GM12878 (cell line): ENCODE results near the gene HNRNPF. TPM values are rescaled to one million over a fixed set of nuclear protein-coding genes. Genes with fewer than 3 reads are reported as not detected.
A peak's percentile ranks its signal among the peaks of the same experiment; 100 is the strongest.

Experiments
- ATAC-seq: fragments of 200-7000 bp; cut with Tn5 transposase; 3 replicates; pipeline ENCODE4 v1.9.1; 2020; ENCODE audit warnings: mild to moderate bottlenecking, moderate library complexity
- BruUV-seq: library from RNA; stranded (reverse); fragments of 400-500 nt; replicated peaks from 2 replicates; lab custom pipeline; 2021; lab: Mats Ljungman, UMichigan
- CTCF ChIA-PET: fragments of 300-600 bp; sonication (Branson Sonifier 250); formaldehyde crosslinking; extraction: SDS; loops from one replicate; lab custom pipeline; 2021; ENCODE audit warnings: inconsistent platforms; lab: Yijun Ruan, JAX
- POLR2A ChIA-PET: fragments of 350-600 bp; formaldehyde crosslinking; extraction: SDS; loops from one replicate; lab custom pipeline; 2021; ENCODE audit warnings: inconsistent platforms; lab: Charles Lee
- RAD21 ChIA-PET: fragments of 300-600 bp; sonication (Branson Sonifier 250); formaldehyde crosslinking; loops from one replicate; lab custom pipeline; 2023; ENCODE audit warnings: antibody characterized with exemption; ENCODE audit not compliant: unreplicated experiment; lab: Charles Lee
- SMC1A ChIA-PET: fragments of 300-600 bp; sonication (Branson Sonifier 250); formaldehyde crosslinking; loops from one replicate; lab custom pipeline; 2023; ENCODE audit not compliant: unreplicated experiment, uncharacterized antibody; lab: Charles Lee
- DNase-seq: peaks from one replicate; pipeline ENCODE4 v3.0.0-alpha.2; 2011; ENCODE audit warnings: low read depth, low spot score
- FAIRE-seq: peaks from 3 replicates; lab custom pipeline; 2011; peaks lifted over from hg19 to GRCh38; lab: Jason Lieb, UNC
- H2AFZ ChIP-seq: 2 replicates; pipeline ENCODE4 v1.6.0; 2011; ENCODE audit warnings: low read depth, low read length, control low read depth; ENCODE audit not compliant: control insufficient read depth
- H3K27ac ChIP-seq: 2 replicates; pipeline ENCODE4 v1.5.1; 2011; ENCODE audit warnings: control low read depth; ENCODE audit not compliant: control insufficient read depth, insufficient read depth
- H3K27me3 ChIP-seq, 2 experiments: replicated peaks in 1 of 2; 2 replicates each; pipeline versions ENCODE4 v1.6.0 to v1.6.1; 2011; ENCODE audit warnings: low read length in 1 of 2; ENCODE audit not compliant: control insufficient read depth in 2 of 2, insufficient read depth in 2 of 2
- H3K36me3 ChIP-seq, 2 experiments: 2 replicates each; pipeline ENCODE4 v1.5.1; 2011; ENCODE audit warnings: low read length in 1 of 2; ENCODE audit not compliant: control insufficient read depth in 2 of 2, insufficient read depth in 2 of 2
- H3K4me1 ChIP-seq: 2 replicates; pipeline ENCODE4 v1.6.1; 2011; ENCODE audit warnings: mild to moderate bottlenecking, low read length, moderate library complexity, mixed read lengths; ENCODE audit not compliant: control insufficient read depth, insufficient read depth
- H3K4me2 ChIP-seq: 2 replicates; pipeline ENCODE4 v1.6.0; 2011; ENCODE audit warnings: control low read depth; ENCODE audit not compliant: control insufficient read depth, insufficient read depth
- H3K4me3 ChIP-seq: fragments of 200-600 bp; sonication (generic); 2 replicates; pipeline ENCODE4 v1.5.1; 2016
- H3K79me2 ChIP-seq: 2 replicates; pipeline ENCODE4 v1.6.0; 2011; ENCODE audit warnings: low read length; ENCODE audit not compliant: control insufficient read depth, insufficient read depth
- H3K9ac ChIP-seq: 2 replicates; pipeline ENCODE4 v1.8.0; 2011; ENCODE audit warnings: low read length, control low read depth, mixed read lengths; ENCODE audit not compliant: control insufficient read depth, insufficient read depth
- H3K9me3 ChIP-seq: replicated peaks from 3 replicates; pipeline ENCODE4 v1.5.1; 2011; ENCODE audit warnings: mild to moderate bottlenecking, low read length; ENCODE audit not compliant: control insufficient read depth, insufficient read depth
- H4K20me1 ChIP-seq: 2 replicates; pipeline ENCODE4 v1.6.0; 2011; ENCODE audit not compliant: control insufficient read depth, insufficient read depth
- CREM ChIP-seq: IDR thresholded peaks from 2 replicates; pipeline ENCODE4 v1.6.1; 2014; ENCODE audit warnings: antibody characterized with exemption, low read depth
- EED ChIP-seq: sonication (generic); IDR thresholded peaks from 2 replicates; pipeline ENCODE4 v1.6.1; 2016; ENCODE audit warnings: antibody characterized with exemption, low read depth
- ESRRA ChIP-seq: IDR thresholded peaks from 2 replicates; pipeline ENCODE4 v1.6.1; 2012; ENCODE audit warnings: mild to moderate bottlenecking, low read length, improper control_type of control experiment
- FOS ChIP-seq: IDR thresholded peaks from 3 replicates; pipeline ENCODE4 v1.6.1; 2011; ENCODE audit warnings: borderline replicate concordance; ENCODE audit not compliant: insufficient read length; ENCODE audit errors: extremely low read depth
- FOXK2 ChIP-seq: fragments of 450-650 bp; IDR thresholded peaks from 2 replicates; pipeline ENCODE4 v1.6.1; 2017; ENCODE audit warnings: mild to moderate bottlenecking, moderate library complexity
- GABPA ChIP-seq: IDR thresholded peaks from 2 replicates; pipeline ENCODE4 v1.6.1; 2014; ENCODE audit warnings: antibody characterized with exemption, low read depth, mild to moderate bottlenecking, inconsistent platforms
- IKZF1 ChIP-seq: fragments of 450-650 bp; conservative IDR thresholded peaks from 2 replicates; pipeline ENCODE4 v1.6.1; 2017; ENCODE audit warnings: antibody characterized with exemption, mild to moderate bottlenecking
- IKZF2 ChIP-seq, 2 experiments: fragments of 450-650 bp; IDR thresholded peaks; 2 replicates each; pipeline ENCODE4 v1.6.1; 2017; ENCODE audit warnings: mild to moderate bottlenecking in 2 of 2, moderate library complexity in 2 of 2
- KDM1A ChIP-seq: fragments of 200-600 bp; sonication (generic); IDR thresholded peaks from 2 replicates; pipeline ENCODE4 v1.6.1; 2016; ENCODE audit warnings: borderline replicate concordance
- MEF2B ChIP-seq: fragments of 450-650 bp; IDR thresholded peaks from 2 replicates; pipeline ENCODE4 v1.6.1; 2018; ENCODE audit warnings: mild to moderate bottlenecking, moderate library complexity; ENCODE audit not compliant: partially characterized antibody, poor library complexity, severe bottlenecking
- MXI1 ChIP-seq: fragments of 150-350 bp; IDR thresholded peaks from 2 replicates; pipeline ENCODE4 v1.6.1; 2011; ENCODE audit warnings: low read depth, mild to moderate bottlenecking, inconsistent platforms, low read length, improper control_type of control experiment
- MYB ChIP-seq: fragments of 150-350 bp; IDR thresholded peaks from 2 replicates; pipeline ENCODE4 v1.6.1; 2014; ENCODE audit warnings: mild to moderate bottlenecking, low read depth, low read length, borderline replicate concordance
- NFXL1 ChIP-seq: fragments of 450-650 bp; IDR thresholded peaks from 2 replicates; pipeline ENCODE4 v1.6.1; 2017; ENCODE audit warnings: antibody characterized with exemption, mild to moderate bottlenecking, borderline replicate concordance
- NR2C2 ChIP-seq: IDR thresholded peaks from 2 replicates; pipeline ENCODE4 v1.6.1; 2011; ENCODE audit warnings: borderline replicate concordance, low read depth; ENCODE audit not compliant: control insufficient read depth, insufficient read length
- RAD51 ChIP-seq: fragments of 450-650 bp; IDR thresholded peaks from 2 replicates; pipeline ENCODE4 v1.6.1; 2016; ENCODE audit warnings: moderate library complexity, mild to moderate bottlenecking, inconsistent platforms
- RBBP5 ChIP-seq: fragments of 200-600 bp; sonication (generic); conservative IDR thresholded peaks from 2 replicates; pipeline ENCODE4 v1.6.1; 2016
- RCOR1 ChIP-seq: conservative IDR thresholded peaks from 2 replicates; pipeline ENCODE4 v1.6.1; 2012; ENCODE audit warnings: low read depth, low read length, improper control_type of control experiment
- RFX5 ChIP-seq: IDR thresholded peaks from 2 replicates; pipeline ENCODE4 v1.6.1; 2011; ENCODE audit warnings: low read depth, low read length, improper control_type of control experiment
- SREBF2 ChIP-seq: IDR thresholded peaks from 2 replicates; pipeline ENCODE4 v1.6.1; 2012; ENCODE audit warnings: mild to moderate bottlenecking, low read length
- TBL1XR1 ChIP-seq: IDR thresholded peaks from 2 replicates; pipeline ENCODE4 v1.6.1; 2012; ENCODE audit warnings: low read depth, low read length, improper control_type of control experiment
- ZNF384 ChIP-seq: IDR thresholded peaks from 2 replicates; pipeline ENCODE4 v1.6.1; 2012; ENCODE audit warnings: low read depth, mild to moderate bottlenecking, low read length, improper control_type of control experiment, borderline replicate concordance
- WGBS: methylation state at CpG from one replicate; pipeline ENCODE4 v1.1.6; 2016; ENCODE audit warnings: low lambda C conversion rate; ENCODE audit not compliant: insufficient replicate concordance, insufficient coverage; ENCODE audit errors: missing lambda C conversion rate; 5-methylcytosine and 5-hydroxymethylcytosine counted together
- in situ Hi-C: fragments of 300-500 bp; cut with MboI; formaldehyde crosslinking; loops from 9 replicates; pipeline ENCODE4 v1.14.3; 2018; ENCODE audit warnings: mixed read lengths
- intact Hi-C: fragments of 100-400 bp; cut with micrococcal nuclease; formaldehyde crosslinking; loops from one replicate; pipeline ENCODE4 v1.14.2; 2022; ENCODE audit not compliant: unreplicated experiment
- polyA plus RNA-seq, 11 experiments: library from polyadenylated mRNA; depleted of rRNA in 4 of 11; unstranded in 6 of 11; stranded (reverse) in 5 of 11; fragments of >200 nt; fragmentation: Nextera tagmentation in 4 of 11; fragmentation: Illumina TruSeq in 1 of 11; extraction: Ambion mirVana in 4 of 11; extraction: Trizol in 1 of 11; gene quantifications; 1 replicate in 1 of 11; 2 replicates in 10 of 11; pipeline versions ENCODE4 v1.2.1 to v1.2.3, GENCODE V29; 2011 to 2016; ENCODE audit warnings: inconsistent platforms in 2 of 11, missing spikeins in 2 of 11, low read depth in 1 of 11
- total RNA-seq, 4 experiments: library from RNA; depleted of rRNA in 3 of 4; stranded (reverse); fragments of >200 nt in 3 of 4; fragmentation: Illumina TruSeq in 1 of 4; extraction: Trizol in 1 of 4; gene quantifications; 2 replicates each; pipeline versions ENCODE4 v1.2.1 to v1.2.3, GENCODE V29; 2013 to 2021
- TF ChIP-seq, protein P1 (sequence below): IDR thresholded peaks from 2 replicates; pipeline ENCODE4 v1.6.1; 2011; ENCODE audit warnings: low read depth, low read length, improper control_type of control experiment, borderline replicate concordance
- TF ChIP-seq, protein P2 (sequence below): IDR thresholded peaks from 2 replicates; pipeline ENCODE4 v1.6.1; 2012; ENCODE audit warnings: low read depth, low read length, improper control_type of control experiment
- TF ChIP-seq, protein P3 (sequence below): IDR thresholded peaks from 2 replicates; pipeline ENCODE4 v1.6.1; 2012; ENCODE audit warnings: low read depth, low read length, improper control_type of control experiment

The HNRNPF gene
- total and polyA plus RNA-seq, 10 of the 15 experiments (the other 5 are each of a cell fraction or from before 2014, with no cell fraction given), result 156 to 373 (median 293) TPM

DNA sequence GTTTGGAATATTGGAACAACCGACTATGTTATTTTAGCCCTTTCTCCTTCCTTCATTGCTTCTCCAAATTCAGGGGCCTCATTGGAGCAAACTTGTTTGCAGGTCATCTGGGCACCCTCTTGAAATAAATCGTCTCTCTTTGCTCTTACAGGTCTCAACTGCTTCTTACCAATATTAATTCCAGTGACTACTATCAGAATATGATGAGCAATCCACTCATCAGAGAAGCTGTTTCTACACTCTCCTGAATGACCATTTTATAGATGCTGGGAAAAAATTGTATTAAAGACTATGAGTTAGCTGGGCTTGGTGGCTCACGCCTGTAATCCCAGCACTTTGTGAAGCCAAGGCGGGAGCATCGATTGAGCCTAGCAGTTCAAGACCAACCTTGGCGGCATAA, 12.5 kb upstream of the HNRNPF start (continued):
- TF ChIP-seq CREM (no peak), MEF2B (no peak), TBL1XR1 (no peak), NFXL1 (no peak)

DNA sequence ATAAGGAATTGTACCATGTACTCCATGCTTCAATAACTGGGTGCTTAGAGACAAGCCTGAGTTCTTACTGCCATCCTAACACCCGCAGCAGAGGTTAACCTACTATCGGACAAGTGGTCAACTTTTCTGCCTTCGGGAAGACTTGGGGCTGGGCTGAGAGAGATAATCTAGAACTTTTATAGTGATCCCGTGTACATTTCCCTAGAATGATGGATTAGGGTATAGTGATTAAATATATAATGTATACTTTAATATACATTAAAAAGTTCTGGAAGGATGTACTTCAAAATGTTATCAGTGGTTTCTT, 12.2 kb upstream of the HNRNPF start:
- ChIA-PET SMC1A (no interaction called here), POLR2A (no interaction called here), CTCF (interaction anchor here (0.6 to 1.5 kb wide), 3 partner anchors 12 to 888 kb away, joined by 3 read pairs; no protein-coding TSS in a partner anchor), RAD21 (interaction anchor here (0.6 kb wide), 1 partner anchor 14 kb away, joined by 3 read pairs; no protein-coding TSS in a partner anchor)
- H3K27me3 ChIP-seq, result no peaks in the 10 kb centered on the region
- H3K4me2 ChIP-seq, result peak overlapping the region; percentile 79
- H3K36me3 ChIP-seq, result no peaks in the 10 kb centered on the region
- WGBS, result 18% methylated on average over 4 of the region's 4 CpGs
- intact Hi-C loops (loop anchor here (2.0 kb wide), 1 partner anchor 16 kb away; no protein-coding TSS in a partner anchor), in situ Hi-C loops (loop anchor here (25.0 kb wide), 3 partner anchors 284 to 784 kb away; partner anchors contain the start of genes CSGALNACT2 and ZNF33B)
- no peaks in the 10 kb centered on the region for H3K79me2 ChIP-seq
- H3K4me3 ChIP-seq, result peak overlapping the region; percentile 82
- peaks cover 21% of the 10 kb centered on the region for H3K4me1 ChIP-seq
- DNase-seq (no peak), ATAC-seq (no peak), FAIRE-seq (no peak)
- peak overlapping the region; percentile 67 for H3K9ac ChIP-seq
- BruUV-seq, result TSS peak; percentile 89
- H4K20me1 ChIP-seq, result no peaks in the 10 kb centered on the region
- no peaks in the 10 kb centered on the region; the same call in 2 of the 3 replicates for H3K9me3 ChIP-seq
- H2AFZ ChIP-seq, result peak overlapping the region; percentile 76
- peak overlapping the region; percentile 64 for H3K27ac ChIP-seq
- TF ChIP-seq MXI1, result no peak; the same call in 1 of the 2 replicates
- TF ChIP-seq RFX5, result no peak
- TF ChIP-seq, protein P1, sequence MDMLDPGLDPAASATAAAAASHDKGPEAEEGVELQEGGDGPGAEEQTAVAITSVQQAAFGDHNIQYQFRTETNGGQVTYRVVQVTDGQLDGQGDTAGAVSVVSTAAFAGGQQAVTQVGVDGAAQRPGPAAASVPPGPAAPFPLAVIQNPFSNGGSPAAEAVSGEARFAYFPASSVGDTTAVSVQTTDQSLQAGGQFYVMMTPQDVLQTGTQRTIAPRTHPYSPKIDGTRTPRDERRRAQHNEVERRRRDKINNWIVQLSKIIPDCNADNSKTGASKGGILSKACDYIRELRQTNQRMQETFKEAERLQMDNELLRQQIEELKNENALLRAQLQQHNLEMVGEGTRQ, result no peak
- no peak for TF ChIP-seq SREBF2
- no peak for TF ChIP-seq RCOR1
- TF ChIP-seq IKZF2 (IDR thresholded peaks at IDR 0.05), result 0 out of 4 replicates have a peak, but pooled peaks of 1 of the 2 experiments have one; percentile 2
- TF ChIP-seq RAD51, result 0 out of 2 replicates have a peak, but pooled peaks have one; percentile 3
- TF ChIP-seq, protein P2, sequence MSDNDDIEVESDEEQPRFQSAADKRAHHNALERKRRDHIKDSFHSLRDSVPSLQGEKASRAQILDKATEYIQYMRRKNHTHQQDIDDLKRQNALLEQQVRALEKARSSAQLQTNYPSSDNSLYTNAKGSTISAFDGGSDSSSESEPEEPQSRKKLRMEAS, result no peak
- no peak for TF ChIP-seq KDM1A
- no peak for TF ChIP-seq NR2C2
- no peak for TF ChIP-seq MYB
- TF ChIP-seq EED, result no peak
- TF ChIP-seq GABPA, result 0 out of 2 replicates have a peak, but pooled peaks have one; percentile 6
- TF ChIP-seq MEF2B, result no peak
- no peak for TF ChIP-seq RBBP5
- TF ChIP-seq FOS, result no peak
- TF ChIP-seq IKZF1, result no peak
- TF ChIP-seq ESRRA, result no peak
- TF ChIP-seq, protein P3, sequence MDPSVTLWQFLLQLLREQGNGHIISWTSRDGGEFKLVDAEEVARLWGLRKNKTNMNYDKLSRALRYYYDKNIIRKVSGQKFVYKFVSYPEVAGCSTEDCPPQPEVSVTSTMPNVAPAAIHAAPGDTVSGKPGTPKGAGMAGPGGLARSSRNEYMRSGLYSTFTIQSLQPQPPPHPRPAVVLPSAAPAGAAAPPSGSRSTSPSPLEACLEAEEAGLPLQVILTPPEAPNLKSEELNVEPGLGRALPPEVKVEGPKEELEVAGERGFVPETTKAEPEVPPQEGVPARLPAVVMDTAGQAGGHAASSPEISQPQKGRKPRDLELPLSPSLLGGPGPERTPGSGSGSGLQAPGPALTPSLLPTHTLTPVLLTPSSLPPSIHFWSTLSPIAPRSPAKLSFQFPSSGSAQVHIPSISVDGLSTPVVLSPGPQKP, result no peak
- no peak for TF ChIP-seq ZNF384
- TF ChIP-seq FOXK2, result no peak
